Osteocyte (in vitro differentiated cells): ENCODE data around the gene SPART. TPM values are rescaled to one million over a fixed set of nuclear protein-coding genes. Genes with fewer than 3 reads are reported as not detected.
"Not testable (repeated sequence)": the region's sequence is repeated elsewhere in the genome, so short reads cannot be mapped to it uniquely, and the experiment has no call there.

Experiments
- DNase-seq: peaks from one replicate; pipeline ENCODE4 v3.0.0; 2021; ENCODE audit warnings: mixed read lengths; ENCODE audit not compliant: unreplicated experiment; ENCODE audit errors: extremely low spot score
- H3K27ac Mint-ChIP-seq: one replicate; pipeline ENCODE4 v1.8.0; 2021; ENCODE audit warnings: mild to moderate bottlenecking, mixed read lengths; ENCODE audit not compliant: unreplicated experiment
- H3K27me3 Mint-ChIP-seq: one replicate; pipeline ENCODE4 v1.8.0; 2021; ENCODE audit warnings: mixed read lengths; ENCODE audit not compliant: unreplicated experiment
- H3K36me3 Mint-ChIP-seq: one replicate; pipeline ENCODE4 v1.8.0; 2021; ENCODE audit warnings: mixed read lengths; ENCODE audit not compliant: unreplicated experiment
- H3K4me1 Mint-ChIP-seq: one replicate; pipeline ENCODE4 v1.8.0; 2021; ENCODE audit warnings: mixed read lengths; ENCODE audit not compliant: unreplicated experiment
- H3K4me3 Mint-ChIP-seq: one replicate; pipeline ENCODE4 v1.8.0; 2021; ENCODE audit warnings: mild to moderate bottlenecking, moderate library complexity, mixed read lengths; ENCODE audit not compliant: unreplicated experiment
- H3K9me3 Mint-ChIP-seq: one replicate; pipeline ENCODE4 v1.8.0; 2021; ENCODE audit warnings: mixed read lengths; ENCODE audit not compliant: unreplicated experiment
- CTCF ChIP-seq: fragments of 200-600 bp; sonication (generic); IDR thresholded peaks from 2 replicates; pipeline ENCODE4 v1.5.0; 2021; ENCODE audit warnings: antibody characterized with exemption, mild to moderate bottlenecking, moderate library complexity
- total RNA-seq: library from RNA; stranded (reverse); gene quantifications from 2 replicates; pipeline ENCODE4 v1.2.1, GENCODE V29; 2021

SPART gene
- total RNA-seq, 1 donor from 2014 or later, result 87.1 TPM

- Mint-ChIP-seq H3K27me3 (no peaks in the 10 kb centered on the region), H3K27ac (no peak overlapping the region), H3K4me3 (no peak overlapping the region), H3K9me3 (no peaks in the 10 kb centered on the region), H3K36me3 (peaks cover 70% of the 10 kb centered on the region), H3K4me1 (peaks cover 1% of the 10 kb centered on the region)
- no peak for DNase-seq
- TF ChIP-seq CTCF, result no peak
Observed at GRCh38 chr13:36323951-36324566, 22.1 kb downstream of the SPART start.

GRCh38 chr13:36323408-36323807 is 22.8 kb downstream of the SPART start:
- H3K36me3 Mint-ChIP-seq, result peaks cover 65% of the 10 kb centered on the region
- peaks cover 1% of the 10 kb centered on the region for H3K4me1 Mint-ChIP-seq
- no peak for TF ChIP-seq CTCF
- no peaks in the 10 kb centered on the region for H3K9me3 Mint-ChIP-seq
- no peak for DNase-seq
- H3K4me3 Mint-ChIP-seq, result no peak overlapping the region
- H3K27me3 Mint-ChIP-seq, result no peaks in the 10 kb centered on the region
- no peak overlapping the region for H3K27ac Mint-ChIP-seq

GRCh38 chr13:36319793-36320192 is 26.4 kb downstream of the SPART start:
- H3K4me1 Mint-ChIP-seq, H3K9me3 Mint-ChIP-seq, H3K27me3 Mint-ChIP-seq, DNase-seq, H3K4me3 Mint-ChIP-seq, H3K27ac Mint-ChIP-seq: not testable (repeated sequence)
- peaks cover 52% of the 10 kb centered on the region for H3K36me3 Mint-ChIP-seq

- Mint-ChIP-seq H3K27me3 (no peaks in the 10 kb centered on the region), H3K9me3 (no peaks in the 10 kb centered on the region), H3K4me1 (no peaks in the 10 kb centered on the region), H3K4me3 (no peak overlapping the region), H3K27ac (no peak overlapping the region), H3K36me3 (peaks cover 64% of the 10 kb centered on the region)
- DNase-seq, result no peak
- TF ChIP-seq CTCF, result no peak
Observed at GRCh38 chr13:36313047-36313969, 32.9 kb downstream of the SPART start.

- H3K36me3 Mint-ChIP-seq, result peaks cover 66% of the 10 kb centered on the region
- no peak overlapping the region for H3K27ac Mint-ChIP-seq
- TF ChIP-seq CTCF, result no peak
- H3K27me3 Mint-ChIP-seq, result no peaks in the 10 kb centered on the region
- no peak for DNase-seq
- no peak overlapping the region for H3K4me3 Mint-ChIP-seq
- H3K9me3 Mint-ChIP-seq, result no peaks in the 10 kb centered on the region
- H3K4me1 Mint-ChIP-seq, result no peaks in the 10 kb centered on the region
Observed at GRCh38 chr13:36310417-36311108, 35.6 kb downstream of the SPART start.
